H9 (cell line): ENCODE data around the gene PIP4K2B. TPM values are rescaled to one million over a fixed set of nuclear protein-coding genes. Genes with fewer than 3 reads are reported as not detected.
A peak's percentile ranks its signal among the peaks of the same experiment; 100 is the strongest.

Experiments
- DNase-seq: peaks from one replicate; pipeline ENCODE4 v3.0.0-alpha.2; 2017
- H2AFZ ChIP-seq: one replicate; pipeline ENCODE4 v1.6.1; 2013; ENCODE audit warnings: mild to moderate bottlenecking, low read length, control low read depth, moderate library complexity
- H2AK5ac ChIP-seq: 2 replicates; pipeline ENCODE4 v1.6.1; 2013; ENCODE audit warnings: low read length, control low read depth, mixed read lengths; ENCODE audit not compliant: insufficient read length
- H2BK120ac ChIP-seq: one replicate; pipeline ENCODE4 v1.6.1; 2013; ENCODE audit warnings: low read depth, mild to moderate bottlenecking, low read length, control low read depth, inconsistent platforms; ENCODE audit not compliant: poor library complexity, severe bottlenecking
- H2BK12ac ChIP-seq: 2 replicates; pipeline ENCODE4 v1.6.1; 2013; ENCODE audit warnings: low read length, control low read depth, mixed read lengths, low read depth; ENCODE audit not compliant: insufficient read length
- H2BK15ac ChIP-seq: 2 replicates; pipeline ENCODE4 v1.6.1; 2013; ENCODE audit warnings: low read depth, low read length, control low read depth
- H2BK20ac ChIP-seq: one replicate; pipeline ENCODE4 v1.6.1; 2013; ENCODE audit warnings: low read depth, mild to moderate bottlenecking, low read length, control low read depth, inconsistent platforms; ENCODE audit not compliant: poor library complexity, severe bottlenecking
- H2BK5ac ChIP-seq: 2 replicates; pipeline ENCODE4 v1.6.1; 2013; ENCODE audit warnings: low read length, control low read depth, mixed read lengths; ENCODE audit not compliant: insufficient read length
- H3K14ac ChIP-seq: 2 replicates; pipeline ENCODE4 v1.6.1; 2013; ENCODE audit warnings: low read length, control low read depth; ENCODE audit not compliant: insufficient read depth
- H3K18ac ChIP-seq: 2 replicates; pipeline ENCODE4 v1.6.1; 2013; ENCODE audit warnings: low read depth, mild to moderate bottlenecking, mixed read lengths, low read length, control low read depth; ENCODE audit not compliant: insufficient read length
- H3K23ac ChIP-seq: 2 replicates; pipeline ENCODE4 v1.6.1; 2013; ENCODE audit warnings: low read length, control low read depth, mixed read lengths, low read depth; ENCODE audit not compliant: insufficient read length
- H3K23me2 ChIP-seq: 2 replicates; pipeline ENCODE4 v1.6.1; 2013; ENCODE audit warnings: low read depth, mild to moderate bottlenecking, mixed read lengths, low read length, control low read depth; ENCODE audit not compliant: insufficient read length, poor library complexity, severe bottlenecking
- H3K27ac ChIP-seq: 2 replicates; pipeline ENCODE4 v1.5.1; 2013; ENCODE audit warnings: low read length, control low read depth, mixed read lengths, low read depth; ENCODE audit not compliant: insufficient read length
- H3K27me3 ChIP-seq: 2 replicates; pipeline ENCODE4 v1.6.1; 2013; ENCODE audit warnings: low read length, control low read depth, inconsistent platforms; ENCODE audit not compliant: insufficient read depth
- H3K4ac ChIP-seq: 2 replicates; pipeline ENCODE4 v1.6.1; 2013; ENCODE audit warnings: low read depth, mild to moderate bottlenecking, control low read depth, inconsistent platforms, low read length, moderate library complexity
- H3K4me1 ChIP-seq: 2 replicates; pipeline ENCODE4 v1.6.1; 2013; ENCODE audit warnings: low read length, control low read depth, inconsistent platforms; ENCODE audit not compliant: insufficient read depth
- H3K4me2 ChIP-seq: 2 replicates; pipeline ENCODE4 v1.6.1; 2013; ENCODE audit warnings: low read length, control low read depth, mixed read lengths; ENCODE audit not compliant: insufficient read length, insufficient read depth
- H3K56ac ChIP-seq: 2 replicates; pipeline ENCODE4 v1.6.1; 2013; ENCODE audit warnings: low read depth, mild to moderate bottlenecking, mixed read lengths, low read length, control low read depth; ENCODE audit not compliant: insufficient read length
- H3K79me1 ChIP-seq: 2 replicates; pipeline ENCODE4 v1.6.1; 2013; ENCODE audit warnings: low read depth, mild to moderate bottlenecking, moderate library complexity, low read length, control low read depth, inconsistent platforms; ENCODE audit not compliant: insufficient read depth, poor library complexity, severe bottlenecking
- H3K79me2 ChIP-seq: 2 replicates; pipeline ENCODE4 v1.6.1; 2013; ENCODE audit warnings: low read length, control low read depth, inconsistent platforms; ENCODE audit not compliant: insufficient read depth
- H3K9ac ChIP-seq: 2 replicates; pipeline ENCODE4 v1.6.1; 2013; ENCODE audit warnings: low read length, control low read depth, mixed read lengths; ENCODE audit not compliant: insufficient read length; ENCODE audit errors: extremely low read depth
- H3K9me3 ChIP-seq: one replicate; pipeline ENCODE4 v1.6.1; 2013; ENCODE audit warnings: low read depth, low read length, inconsistent platforms; ENCODE audit not compliant: control insufficient read depth
- H3T11ph ChIP-seq: one replicate; pipeline ENCODE4 v1.6.1; 2013; ENCODE audit warnings: mild to moderate bottlenecking, low read length, control low read depth, inconsistent platforms
- H4K20me1 ChIP-seq: one replicate; pipeline ENCODE4 v1.6.1; 2013; ENCODE audit not compliant: control insufficient read depth, insufficient read length, insufficient read depth
- H4K5ac ChIP-seq: 2 replicates; pipeline ENCODE4 v1.6.1; 2013; ENCODE audit warnings: low read depth, mild to moderate bottlenecking, mixed read lengths, low read length, control low read depth; ENCODE audit not compliant: insufficient read length
- H4K8ac ChIP-seq: replicated peaks from 2 replicates; pipeline ENCODE4 v1.6.1; 2013; ENCODE audit warnings: low read length, control low read depth, mixed read lengths, low read depth; ENCODE audit not compliant: insufficient read length
- H4K91ac ChIP-seq: 2 replicates; pipeline ENCODE4 v1.6.1; 2013; ENCODE audit warnings: low read depth, mild to moderate bottlenecking, moderate library complexity, mixed read lengths, low read length, control low read depth; ENCODE audit not compliant: insufficient read length
- H3K27ac Mint-ChIP-seq, 3 experiments: 2 replicates in 2 of 3; 3 replicates in 1 of 3; pipeline ENCODE4 v1.8.0; 2020 to 2021; ENCODE audit warnings: mixed read lengths in 3 of 3, mild to moderate bottlenecking in 1 of 3, moderate library complexity in 1 of 3
- H3K27me3 Mint-ChIP-seq: 2 replicates; pipeline ENCODE4 v1.8.0; 2021; ENCODE audit warnings: low read depth, mild to moderate bottlenecking, moderate library complexity, mixed read lengths
- H3K36me3 Mint-ChIP-seq, 3 experiments: 2 replicates in 2 of 3; 3 replicates in 1 of 3; pipeline ENCODE4 v1.8.0; 2020 to 2021; ENCODE audit warnings: low read depth in 3 of 3, mixed read lengths in 3 of 3; ENCODE audit not compliant: insufficient read depth in 1 of 3
- H3K4me1 Mint-ChIP-seq, 2 experiments: 2 replicates each; pipeline ENCODE4 v1.8.0; 2020; ENCODE audit warnings: mixed read lengths in 2 of 2
- H3K4me3 Mint-ChIP-seq, 2 experiments: 2 replicates in 1 of 2; 3 replicates in 1 of 2; pipeline ENCODE4 v1.8.0; 2020 to 2021; ENCODE audit warnings: mild to moderate bottlenecking in 2 of 2, mixed read lengths in 2 of 2, moderate library complexity in 1 of 2
- H3K9me3 Mint-ChIP-seq, 2 experiments: 2 replicates in 1 of 2; 3 replicates in 1 of 2; pipeline ENCODE4 v1.8.0; 2020; ENCODE audit warnings: mild to moderate bottlenecking in 2 of 2, mixed read lengths in 2 of 2, moderate library complexity in 1 of 2
- CTCF ChIP-seq: fragments of 200-600 bp; sonication (generic); conservative IDR thresholded peaks from 3 replicates; pipeline ENCODE4 v1.8.0; 2021; ENCODE audit warnings: antibody characterized with exemption, mild to moderate bottlenecking
- WGBS: extraction: QIAGEN DNeasy Blood & Tissue Kit; methylation state at CpG from one replicate; pipeline ENCODE4 v1.1.7; 2013; ENCODE audit warnings: missing lambda C conversion rate, low lambda C conversion rate, mixed read lengths; ENCODE audit not compliant: insufficient read length; ENCODE audit errors: extremely low coverage; 5-methylcytosine and 5-hydroxymethylcytosine counted together
- total RNA-seq: library from RNA; stranded (reverse); gene quantifications from 2 replicates; pipeline ENCODE4 v1.2.1, GENCODE V29; 2021

Gene PIP4K2B
- total RNA-seq, 1 experiment from 2014 or later = 61.9 TPM

GRCh38 chr17:38740806-38741205 is 58.5 kb downstream of the PIP4K2B start:
- Histone ChIP-seq H2BK20ac (no peak overlapping the region), H2BK5ac (no peak overlapping the region), H4K91ac (no peak overlapping the region), H3K23me2 (peaks cover 7% of the 10 kb centered on the region), H3K27me3 (no peaks in the 10 kb centered on the region), H4K5ac (no peak overlapping the region), H3K9me3 (no peaks in the 10 kb centered on the region), H3K18ac (no peak overlapping the region), H3K23ac (no peak overlapping the region), H3K4ac (no peak overlapping the region), H2AFZ (no peak overlapping the region), H2AK5ac (no peak overlapping the region), H3K14ac (no peak overlapping the region), H2BK15ac (no peak overlapping the region), H3K79me2 (peaks cover 48% of the 10 kb centered on the region), H3K4me1 (peaks cover 5% of the 10 kb centered on the region; the same call in 1 of the 2 replicates), H2BK12ac (no peak overlapping the region), H4K8ac (no peak overlapping the region), H3K27ac (no peak overlapping the region), H2BK120ac (no peak overlapping the region), H4K20me1 (no peaks in the 10 kb centered on the region), H3K9ac (no peak overlapping the region), H3K79me1 (peaks cover 13% of the 10 kb centered on the region), H3T11ph (no peak overlapping the region), H3K56ac (no peak overlapping the region), H3K4me2 (no peak overlapping the region)
- no peaks in the 10 kb centered on the region; the same call in 1 of the 2 replicates for H3K27me3 Mint-ChIP-seq
- TF ChIP-seq CTCF = no peak
- H3K27ac Mint-ChIP-seq = peak overlapping the region in 2 of 3 experiments; percentile 50 to 53; a peak in 4 of 7 replicates
- no CpG with 5 or more reads among the region's 4 CpGs for WGBS
- H3K36me3 Mint-ChIP-seq = peaks cover 30 to 51% (median 45%) of the 10 kb centered on the region in 3 experiments; a peak in 6 of 7 replicates
- H3K9me3 Mint-ChIP-seq = no peaks in the 10 kb centered on the region
- peaks cover 35 to 50% of the 10 kb centered on the region in 2 experiments for H3K4me1 Mint-ChIP-seq
- no peak for DNase-seq
- no peak overlapping the region for H3K4me3 Mint-ChIP-seq
